ENCODE results near the gene MED12L. TPM values are rescaled to one million over a fixed set of nuclear protein-coding genes. Genes with fewer than 3 reads are reported as not detected.

The MED12L gene
- total RNA-seq (2022; extraction: Qiagen RNA extraction; ENCODE audit: low read depth), result 0.30 to 1.2 TPM (median 0.53 TPM) in 5 replicates

GRCh38 chr3:151085227-151085888 lies at the start of gene MED12L:
Gene MED12L, plus strand, starts transcription at chr3:151085664. Its CDS starts 1,263 bp downstream, at chr3:151086927.

GRCh38 chr3:151203051-151203420 lies 117.6 kb downstream of the MED12L start, which contains the start of gene GPR171:
Gene GPR171, minus strand, starts transcription at chr3:151203216. Its CDS starts 3,830 bp downstream, at chr3:151199386.

GRCh38 chr3:151278230-151278629 lies 192.8 kb downstream of the MED12L start, which contains the start of gene P2RY14:
Gene P2RY14, minus strand, starts transcription at chr3:151278542. Its CDS starts 64,226 bp downstream, at chr3:151214316.

GRCh38 chr3:151316267-151316991 lies 231.0 kb downstream of the MED12L start, which contains the start of gene GPR87:
Gene GPR87, minus strand, starts transcription at chr3:151316820. Its CDS starts 16,720 bp downstream, at chr3:151300100.

GRCh38 chr3:151329363-151329762 lies 243.9 kb downstream of the MED12L start, which contains the start of gene P2RY13:
Gene P2RY13, minus strand, starts transcription at chr3:151329549. Its CDS starts 21 bp downstream, at chr3:151329528.

GRCh38 chr3:151384741-151385174 lies 299.3 kb downstream of the MED12L start, which contains the start of gene P2RY12:
Gene P2RY12, minus strand, starts transcription at chr3:151384753. Its CDS starts 45,908 bp downstream, at chr3:151338845.

GRCh38 chr3:151460774-151461450 lies 375.4 kb downstream of the MED12L start, which contains the start of gene IGSF10:
Gene IGSF10, minus strand, starts transcription at chr3:151461061. Its CDS starts 2,352 bp downstream, at chr3:151458709.

Other genes starting within 250 kb of the MED12L start
- not detected in 5 replicates for gene MINDY4B, start 180.2 kb upstream of the MED12L start, total RNA-seq (2022; extraction: Qiagen RNA extraction; ENCODE audit: low read depth)
- gene CLRN1, start 112.9 kb upstream of the MED12L start, total RNA-seq (2022; extraction: Qiagen RNA extraction; ENCODE audit: low read depth), result not detected in 5 replicates
- not detected in 5 replicates for gene GPR171, start 117.6 kb downstream of the MED12L start, total RNA-seq (2022; extraction: Qiagen RNA extraction; ENCODE audit: low read depth)
- gene P2RY14, start 192.9 kb downstream of the MED12L start, total RNA-seq (2022; extraction: Qiagen RNA extraction; ENCODE audit: low read depth), result not detected in 5 replicates
- 1.3 to 3.1 TPM (median 2.0 TPM) in 5 replicates for gene GPR87, start 231.2 kb downstream of the MED12L start, total RNA-seq (2022; extraction: Qiagen RNA extraction; ENCODE audit: low read depth)
- gene P2RY13, start 243.9 kb downstream of the MED12L start, total RNA-seq (2022; extraction: Qiagen RNA extraction; ENCODE audit: low read depth), result not detected in 5 replicates

All from A549 treated with ZK216348 at 1 μM for 4 hours (cell line).